ENCODE results near the gene MIER2.
"Not testable (repeated sequence)": the region's sequence is repeated elsewhere in the genome, so short reads cannot be mapped to it uniquely, and the experiment has no call there.

The MIER2 gene

GRCh38 chr19:359653-359925 lies 15.0 kb upstream of the MIER2 start:
- no peak for DNase-seq (ENCODE audit: low read depth in 3 of 3)

DNA sequence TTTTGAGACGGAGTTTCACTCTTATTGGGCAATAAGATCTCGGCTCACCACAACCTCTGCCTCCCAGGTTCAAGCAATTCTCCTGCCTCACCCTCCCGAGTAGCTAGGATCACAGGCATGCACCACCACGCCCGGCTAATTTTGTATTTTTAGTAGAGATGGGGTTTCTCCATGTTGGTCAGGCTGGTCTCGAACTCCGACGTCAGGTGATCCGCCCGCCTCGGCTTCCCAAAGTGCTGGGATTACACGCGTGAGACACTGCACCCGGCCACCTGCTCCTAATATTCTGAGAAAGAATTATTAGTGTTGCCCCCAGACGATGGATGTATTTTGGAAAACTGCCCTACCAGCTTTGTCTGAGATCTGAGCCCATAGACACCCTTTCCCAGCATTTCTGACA lies 10.9 kb upstream of the MIER2 start:
- not testable (repeated sequence) for DNase-seq (ENCODE audit: low read depth in 3 of 3)

DNA sequence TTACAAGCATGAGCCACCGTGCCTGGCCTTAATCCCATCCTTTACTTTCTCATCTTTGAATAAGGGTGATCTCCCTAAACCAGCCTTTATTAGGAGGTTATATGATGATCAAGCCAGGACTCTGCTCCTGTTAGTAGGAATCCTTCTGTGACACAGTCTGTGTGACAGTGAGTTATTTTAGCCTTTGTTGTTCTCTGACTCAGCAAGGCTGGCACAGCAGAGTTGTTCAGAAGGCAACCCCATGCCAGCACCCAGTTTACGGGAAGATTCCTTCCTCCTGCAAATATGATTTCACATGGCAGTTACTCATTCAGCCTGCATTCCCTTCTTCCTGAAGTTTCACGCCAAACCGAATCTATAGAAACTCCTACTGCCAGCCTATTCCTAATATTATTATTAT lies 10.5 kb upstream of the MIER2 start:
- DNase-seq (ENCODE audit: low read depth in 3 of 3), result no peak

DNA sequence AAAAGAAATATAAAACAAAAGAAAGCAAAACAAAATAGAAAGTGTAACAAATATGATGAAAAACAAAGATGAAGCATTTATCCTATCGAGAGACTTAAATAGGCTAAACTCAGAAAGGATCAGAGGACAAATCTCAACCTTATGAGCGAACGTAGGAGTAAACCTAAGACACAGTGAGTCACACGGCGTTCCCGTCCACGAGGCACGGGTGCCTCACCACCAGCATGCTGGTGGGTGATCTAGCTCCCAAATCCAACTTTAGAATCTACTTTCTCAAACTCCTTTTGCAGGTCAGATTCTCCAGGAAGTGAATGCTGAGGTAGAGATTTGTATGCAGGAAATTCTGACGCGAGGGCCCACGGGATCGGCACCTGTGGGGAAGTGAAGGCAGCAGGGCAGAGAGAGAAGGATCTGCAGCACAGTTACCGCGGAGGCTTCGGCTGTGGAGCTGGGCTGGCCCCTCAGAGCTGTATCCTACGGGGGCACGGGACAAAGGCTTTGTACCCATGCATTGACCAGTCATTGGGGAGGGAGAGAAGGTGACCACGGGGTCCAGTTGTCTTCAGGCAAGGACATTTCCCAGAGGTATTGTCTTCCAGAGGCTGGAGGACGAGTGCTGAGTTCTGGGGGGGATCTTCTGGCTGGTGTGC lies 7.5 kb upstream of the MIER2 start:
- DNase-seq (ENCODE audit: low read depth in 3 of 3), result no peak

- no peak for DNase-seq (ENCODE audit: low read depth in 3 of 3)
These were observed 3.6 kb upstream of the MIER2 start for GRCh38 chr19:347946-348861.

- no peak for DNase-seq (ENCODE audit: low read depth in 3 of 3)
These were observed 804 bp upstream of the MIER2 start for GRCh38 chr19:345320-345879.

DNA sequence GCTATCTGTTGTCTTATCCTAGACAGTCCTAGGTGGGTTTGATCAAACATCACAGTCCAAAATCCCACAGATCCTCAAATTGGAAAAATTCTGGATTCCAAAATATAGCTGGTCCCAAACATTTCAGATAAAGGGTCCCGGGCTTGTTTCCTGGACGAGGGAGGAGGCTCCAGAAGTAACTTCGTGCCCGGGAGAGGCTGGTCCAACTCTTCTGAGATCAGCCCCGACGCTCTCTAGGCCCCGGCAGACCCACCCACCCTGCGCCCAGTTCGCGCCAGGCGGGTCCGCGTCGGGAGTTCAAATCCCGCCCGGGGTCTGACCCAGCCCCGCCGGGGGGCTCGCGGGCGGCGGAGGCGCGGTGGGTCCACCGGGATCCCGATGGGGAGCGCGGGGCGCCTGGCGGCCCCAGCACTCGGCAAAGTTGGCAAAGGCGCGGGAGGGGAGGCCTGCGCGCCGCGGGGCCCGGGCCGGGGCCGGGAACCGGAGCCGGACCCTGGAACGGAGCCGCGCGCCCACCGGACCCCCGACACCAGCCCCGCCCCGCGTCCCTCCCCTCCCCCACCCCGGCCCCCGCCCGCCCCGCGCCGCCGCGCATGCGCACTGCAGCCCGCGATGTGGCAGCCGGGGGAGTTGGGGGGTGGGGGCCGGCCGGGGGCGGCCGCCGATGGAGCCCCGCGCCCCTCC lies 513 bp downstream of the MIER2 start:
- DNase-seq (ENCODE audit: low read depth in 3 of 3), result peak in 1 of 3 donors; percentile 36

DNA sequence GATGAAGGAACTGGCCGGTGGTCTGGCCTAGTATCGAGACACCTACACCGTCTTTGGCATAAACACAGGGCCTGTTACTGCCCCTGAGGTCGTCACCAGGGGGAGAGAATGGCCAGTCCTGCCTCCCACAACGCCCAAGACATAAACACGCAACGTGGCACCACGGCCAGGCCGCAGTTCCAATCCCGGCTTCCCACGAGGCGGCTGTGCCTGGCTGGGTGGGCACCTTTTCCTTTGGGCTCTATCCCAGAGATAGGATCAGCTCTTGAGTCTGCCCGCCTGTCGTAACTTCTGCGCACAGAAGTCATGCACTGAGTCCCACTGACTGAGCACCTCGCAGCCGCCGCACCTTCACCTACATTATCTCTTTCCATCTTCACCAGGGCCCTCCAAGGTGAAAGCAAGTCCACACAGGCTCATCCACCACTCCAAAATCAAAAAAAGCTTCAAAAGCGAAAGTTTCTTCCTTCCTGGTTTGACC lies 1.1 kb downstream of the MIER2 start:
- DNase-seq (ENCODE audit: low read depth in 3 of 3), result no peak

GRCh38 chr19:342801-343421 lies 1.7 kb downstream of the MIER2 start:
- no peak for DNase-seq (ENCODE audit: low read depth in 3 of 3)

GRCh38 chr19:342128-342455 lies 2.5 kb downstream of the MIER2 start:
- no peak for DNase-seq (ENCODE audit: low read depth in 3 of 3)

- no peak for DNase-seq (ENCODE audit: low read depth in 3 of 3)
These were observed 3.0 kb downstream of the MIER2 start for GRCh38 chr19:341386-342127.

DNA sequence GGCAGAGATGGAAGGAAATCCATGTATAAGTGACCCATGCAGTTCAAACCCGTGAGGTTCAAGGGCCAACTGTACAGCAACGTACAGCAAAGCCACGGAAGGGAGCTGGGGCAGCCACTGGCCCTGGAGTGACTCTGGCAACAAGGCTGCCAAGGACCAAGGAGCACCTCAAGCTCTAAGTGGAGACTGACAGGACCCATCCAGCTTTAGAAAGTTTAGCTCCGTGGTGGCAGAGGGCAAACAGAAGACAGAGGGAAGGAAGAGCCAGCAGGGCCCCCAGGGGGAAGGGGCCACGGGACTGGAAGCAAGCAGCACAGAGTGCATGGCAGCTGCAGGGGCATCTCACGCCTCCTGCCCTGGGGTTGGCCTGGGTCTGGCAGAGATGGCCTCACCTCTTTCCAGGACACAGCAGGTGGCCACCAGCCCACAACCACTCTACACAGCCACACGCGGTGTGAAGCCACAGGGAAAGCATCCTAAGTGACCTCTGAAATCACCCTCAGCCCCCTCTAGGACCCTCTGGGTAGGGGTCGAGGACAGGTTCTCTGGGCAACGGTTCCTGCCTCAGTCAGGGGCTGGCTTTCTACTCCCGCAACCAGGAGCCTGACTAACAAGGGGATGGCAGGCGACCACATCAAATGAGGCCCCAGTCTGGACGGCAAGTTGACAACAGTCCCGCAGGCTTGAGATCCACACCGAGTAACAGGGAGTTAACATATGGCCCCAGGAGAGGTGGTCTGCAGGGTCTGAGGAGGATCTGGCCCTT lies 3.8 kb downstream of the MIER2 start:
- DNase-seq (ENCODE audit: low read depth in 3 of 3), result no peak

GRCh38 chr19:339262-339887 lies 5.2 kb downstream of the MIER2 start:
- DNase-seq (ENCODE audit: low read depth in 3 of 3), result no peak

DNA sequence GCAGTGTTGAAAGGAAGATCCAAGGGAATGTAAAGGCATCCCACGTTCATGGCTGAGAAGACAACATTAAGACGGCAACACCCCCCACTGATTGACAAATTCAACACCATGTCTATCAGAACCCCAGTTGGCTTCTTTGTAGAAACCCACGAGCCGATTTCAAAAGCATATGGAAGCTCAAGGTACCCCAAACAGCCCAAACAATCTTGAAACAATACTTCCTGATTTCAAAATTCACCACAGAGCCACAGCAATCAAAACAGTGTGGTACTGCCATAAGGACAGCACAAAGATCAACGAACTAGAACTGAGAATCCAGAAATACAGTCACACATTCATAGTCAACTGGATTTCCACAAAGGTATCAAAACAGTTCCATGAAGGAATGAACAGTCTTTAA lies 6.2 kb downstream of the MIER2 start:
- no peak for DNase-seq (ENCODE audit: low read depth in 3 of 3)

- DNase-seq (ENCODE audit: low read depth in 3 of 3), result no peak
These were observed 8.5 kb downstream of the MIER2 start for GRCh38 chr19:336067-336614.

DNA sequence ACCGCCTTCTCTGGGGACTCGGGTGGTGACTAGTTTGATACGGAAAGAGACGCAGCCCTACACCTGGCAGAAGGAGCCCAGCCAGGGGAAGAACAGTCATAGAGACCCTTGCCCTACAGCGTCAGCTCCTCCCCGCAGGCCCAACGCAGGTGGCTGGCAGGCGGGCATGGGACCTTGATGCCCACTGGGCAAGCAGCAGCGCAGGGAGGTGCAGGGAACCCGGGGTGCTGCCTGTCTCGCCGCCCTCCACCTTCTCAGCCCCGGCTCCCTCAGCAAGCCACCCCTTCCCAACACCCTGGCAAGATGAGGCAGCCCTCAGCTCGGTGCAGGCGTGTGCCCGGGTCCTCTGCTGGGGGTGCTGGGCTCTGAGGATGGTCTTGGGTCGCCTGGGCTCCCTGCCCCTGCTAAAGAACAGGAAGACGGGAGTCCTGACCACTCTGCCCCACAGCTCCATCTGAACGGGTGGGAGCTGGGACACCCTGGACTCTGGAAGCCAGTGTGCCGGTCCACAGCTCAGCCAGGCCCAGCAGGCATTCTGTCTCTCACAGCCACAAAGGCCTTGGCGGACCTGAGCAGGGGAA lies 9.0 kb downstream of the MIER2 start:
- no peak for DNase-seq (ENCODE audit: low read depth in 3 of 3)

- DNase-seq (ENCODE audit: low read depth in 3 of 3), result no peak
These were observed 9.5 kb downstream of the MIER2 start for GRCh38 chr19:335072-335471.

DNA sequence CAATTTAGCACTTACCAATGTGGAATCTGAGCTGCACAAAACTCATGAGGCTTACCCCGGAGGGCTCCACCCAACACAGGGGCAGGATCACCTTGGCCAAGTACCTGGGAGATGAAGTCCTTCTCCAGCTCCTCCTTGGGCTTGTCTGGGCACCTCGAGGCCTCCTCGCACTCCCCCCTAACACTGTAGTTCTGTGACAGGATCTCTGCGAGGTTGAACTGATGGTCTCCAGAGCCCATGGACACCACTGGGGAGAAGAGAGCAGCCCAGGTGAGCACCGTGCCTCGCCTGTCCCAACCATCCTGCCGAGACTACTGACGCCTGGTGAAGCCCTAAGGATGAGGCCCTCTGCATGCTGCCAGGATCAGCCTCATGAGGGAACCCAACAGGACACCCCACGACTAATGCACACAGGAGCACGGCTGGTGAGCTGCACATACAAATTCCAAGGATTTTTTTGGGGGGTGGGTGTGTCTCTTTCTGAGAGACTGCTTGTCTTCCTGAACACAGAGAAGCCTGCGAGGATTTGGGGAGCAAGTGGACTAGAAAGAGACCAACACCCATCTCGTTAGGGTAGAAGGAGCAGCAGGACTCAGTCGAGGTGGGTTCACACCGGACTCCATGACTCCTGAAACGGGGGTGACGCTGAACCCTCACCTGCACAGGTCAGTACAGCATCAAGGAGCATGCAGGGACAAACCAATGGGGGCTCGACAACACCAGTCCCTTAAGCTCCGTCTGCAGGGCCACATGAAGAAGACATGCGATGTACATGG lies 10.1 kb downstream of the MIER2 start:
- no peak for DNase-seq (ENCODE audit: low read depth in 3 of 3)

- DNase-seq (ENCODE audit: low read depth in 3 of 3), result no peak
These were observed 14.1 kb downstream of the MIER2 start for GRCh38 chr19:330503-330902.
